Middle frontal gyrus (tissue), 1 donor: ENCODE measurements around the gene ZNF184.
A peak's percentile ranks its signal among the peaks of the same experiment; 100 is the strongest.

Experiments used
- DNase-seq: peaks from one replicate; pipeline ENCODE4 v3.0.0-alpha.2; 2015; ENCODE audit warnings: low spot score; ENCODE audit errors: extremely low spot score

ZNF184 gene

GRCh38 chr6:27479319-27480182 is 6.6 kb upstream of the ZNF184 start:
- DNase-seq: peak; percentile 84

GRCh38 chr6:27478706-27479318 is 5.9 kb upstream of the ZNF184 start:
- DNase-seq: peak; percentile 83

GRCh38 chr6:27478141-27478705 is 5.3 kb upstream of the ZNF184 start:
- DNase-seq: no peak

- DNase-seq: no peak
These were observed 4.6 kb upstream of the ZNF184 start for GRCh38 chr6:27477318-27478013.

GRCh38 chr6:27476090-27476489 is 3.2 kb upstream of the ZNF184 start:
- no peak for DNase-seq

GRCh38 chr6:27474672-27475071 is 1.8 kb upstream of the ZNF184 start:
- DNase-seq: no peak

- DNase-seq: no peak
These were observed 1.2 kb upstream of the ZNF184 start for GRCh38 chr6:27474172-27474465.

GRCh38 chr6:27472182-27472616 is 706 bp downstream of the ZNF184 start:
- peak; percentile 34 for DNase-seq

GRCh38 chr6:27471365-27472115 is 1.4 kb downstream of the ZNF184 start:
- DNase-seq: no peak

GRCh38 chr6:27470023-27470422 is 2.9 kb downstream of the ZNF184 start:
- DNase-seq: no peak

GRCh38 chr6:27468334-27468733 is 4.6 kb downstream of the ZNF184 start:
- DNase-seq: no peak

GRCh38 chr6:27452496-27452897 is 20.4 kb downstream of the ZNF184 start:
- no peak for DNase-seq

- no peak for DNase-seq
These were observed 21.1 kb downstream of the ZNF184 start for GRCh38 chr6:27451660-27452390.

- DNase-seq: no peak
These were observed 24.4 kb downstream of the ZNF184 start for GRCh38 chr6:27448456-27448855.

GRCh38 chr6:27442932-27443331 is 30.0 kb downstream of the ZNF184 start:
- peak; percentile 20 for DNase-seq

- DNase-seq: no peak
These were observed 31.9 kb downstream of the ZNF184 start for GRCh38 chr6:27441001-27441400.

GRCh38 chr6:27439371-27439770 is 33.5 kb downstream of the ZNF184 start:
- no peak for DNase-seq

- no peak for DNase-seq
These were observed 39.2 kb downstream of the ZNF184 start for GRCh38 chr6:27433714-27434113.

GRCh38 chr6:27428966-27429365 is 43.9 kb downstream of the ZNF184 start:
- no peak for DNase-seq

GRCh38 chr6:27428502-27428901 is 44.4 kb downstream of the ZNF184 start:
- no peak for DNase-seq
